Activated naive CD4-positive, alpha-beta T cell treated with anti-CD3 and anti-CD28 coated beads, Interleukin-2, amount 10 ng/mL, durations not matched to agents 7 days and 5 days (primary cell): ENCODE results near the gene TSPAN14.

Experiments
- CTCF ChIA-PET: fragments of 350-600 bp; sonication (Branson Sonifier 250); formaldehyde crosslinking; loops from one replicate; lab custom pipeline; 2021; ENCODE audit warnings: antibody characterized with exemption; lab: Charles Lee
- DNase-seq: peaks from one replicate; pipeline ENCODE4 v3.0.0-alpha.2; 2020
- H3K27ac Mint-ChIP-seq: one replicate; pipeline ENCODE4 v1.8.0; 2021; ENCODE audit warnings: mild to moderate bottlenecking, moderate library complexity, mixed read lengths
- H3K27me3 Mint-ChIP-seq: one replicate; pipeline ENCODE4 v1.8.0; 2021; ENCODE audit warnings: mild to moderate bottlenecking, mixed read lengths
- H3K36me3 Mint-ChIP-seq: one replicate; pipeline ENCODE4 v1.8.0; 2021; ENCODE audit warnings: mixed read lengths
- H3K4me1 Mint-ChIP-seq: one replicate; pipeline ENCODE4 v1.8.0; 2021; ENCODE audit warnings: mixed read lengths
- H3K4me3 Mint-ChIP-seq: one replicate; pipeline ENCODE4 v1.8.0; 2021; ENCODE audit warnings: mild to moderate bottlenecking, moderate library complexity, mixed read lengths
- H3K9me3 Mint-ChIP-seq: one replicate; pipeline ENCODE4 v1.8.0; 2021; ENCODE audit warnings: mixed read lengths

Gene TSPAN14

DNA sequence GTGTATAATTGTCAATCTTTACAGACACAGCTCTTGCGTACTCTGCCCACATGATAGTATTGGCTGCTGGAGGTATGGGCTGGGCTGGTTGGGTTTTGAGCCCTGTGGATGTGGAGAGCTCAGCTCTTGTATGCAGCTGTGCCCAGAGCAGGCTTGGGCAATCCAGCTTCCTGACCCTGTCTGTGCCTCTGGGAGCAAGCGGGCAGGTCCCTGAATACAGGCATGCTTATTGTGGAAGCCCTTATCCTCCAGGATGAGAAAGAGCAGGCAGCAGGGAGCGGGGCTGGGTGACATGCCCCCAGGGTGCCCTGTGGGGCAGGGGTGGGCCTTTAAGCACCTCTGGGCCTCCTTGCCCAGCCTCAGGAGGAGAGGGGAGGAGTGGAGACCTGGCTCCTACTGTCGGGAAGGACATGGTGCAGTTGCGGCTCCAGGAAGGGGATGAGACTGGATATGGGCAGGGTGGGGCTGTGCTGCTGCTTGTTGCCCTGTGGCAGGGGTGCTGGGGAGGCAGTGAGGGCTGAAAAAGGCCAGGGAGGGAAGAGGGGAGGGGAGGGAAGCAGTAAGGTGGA is 50.9 kb downstream of the TSPAN14 start:
- Mint-ChIP-seq H3K4me1 (peaks cover 76% of the 10 kb centered on the region), H3K4me3 (no peak overlapping the region), H3K27me3 (no peaks in the 10 kb centered on the region), H3K9me3 (no peaks in the 10 kb centered on the region), H3K36me3 (peaks cover 59% of the 10 kb centered on the region), H3K27ac (peak overlapping the region; percentile 88)
- CTCF ChIA-PET: interaction anchor here (0.6 to 21.2 kb wide), 22 partner anchors 9 to 158 kb away, joined by 3 to 986 read pairs (median 6); partner anchors contain the start of gene TSPAN14
- no peak for DNase-seq

DNA sequence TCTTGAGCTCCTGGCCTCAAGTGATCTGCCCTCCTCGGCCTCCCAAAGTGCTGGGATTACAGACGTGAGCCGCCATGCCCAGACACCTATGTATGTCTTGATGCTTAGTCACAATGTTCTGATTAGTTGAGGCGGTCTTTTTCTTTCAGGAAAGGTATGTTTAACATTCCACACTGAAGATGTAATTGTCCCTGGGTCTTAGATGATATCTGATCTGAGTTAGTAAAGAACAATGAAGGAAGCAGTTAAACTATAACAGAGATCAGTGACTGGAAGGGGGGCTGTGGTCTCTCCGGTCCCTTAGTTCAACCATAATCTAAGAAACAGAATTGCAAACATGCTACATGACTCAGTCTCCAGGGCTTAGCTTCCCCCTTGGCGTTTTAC is 52.1 kb downstream of the TSPAN14 start:
- CTCF ChIA-PET: interaction anchor here (0.7 to 21.2 kb wide), 27 partner anchors 8 to 128 kb away, joined by 3 to 986 read pairs (median 5); partner anchors contain the start of genes PRXL2A and TSPAN14
- DNase-seq: no peak
- no peak overlapping the region for H3K4me3 Mint-ChIP-seq
- no peaks in the 10 kb centered on the region for H3K27me3 Mint-ChIP-seq
- peaks cover 75% of the 10 kb centered on the region for H3K4me1 Mint-ChIP-seq
- peaks cover 61% of the 10 kb centered on the region for H3K36me3 Mint-ChIP-seq
- peak overlapping the region; percentile 11 for H3K27ac Mint-ChIP-seq
- no peaks in the 10 kb centered on the region for H3K9me3 Mint-ChIP-seq

DNA sequence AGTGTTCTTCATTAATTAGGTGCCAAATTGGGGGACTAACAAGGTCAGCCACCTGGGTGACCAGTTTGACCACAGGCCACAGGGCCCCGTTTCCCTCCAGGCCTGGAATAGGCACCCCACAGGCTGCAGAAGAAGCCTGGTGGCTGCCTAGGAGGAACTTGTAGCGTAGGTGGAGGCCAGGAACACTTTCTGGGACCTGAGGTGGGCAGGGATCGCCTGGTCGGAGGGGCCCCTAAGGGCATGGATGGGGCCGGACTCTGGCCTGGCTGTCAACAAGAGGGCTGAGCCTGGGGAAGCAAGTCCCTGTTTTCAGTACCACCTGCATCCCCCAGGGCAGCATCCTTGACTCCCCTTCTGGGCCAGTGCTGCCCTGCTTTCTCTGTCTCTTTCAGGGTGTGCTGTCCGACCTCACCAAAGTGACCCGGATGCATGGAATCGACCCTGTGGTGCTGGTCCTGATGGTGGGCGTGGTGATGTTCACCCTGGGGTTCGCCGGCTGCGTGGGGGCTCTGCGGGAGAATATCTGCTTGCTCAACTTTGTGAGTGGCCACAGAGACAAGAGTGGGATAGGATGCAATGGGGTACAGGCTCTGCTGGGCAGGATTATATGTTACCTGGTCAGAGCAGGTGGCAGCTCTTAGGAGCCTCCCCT is 52.9 kb downstream of the TSPAN14 start:
- peaks cover 75% of the 10 kb centered on the region for H3K4me1 Mint-ChIP-seq

DNA sequence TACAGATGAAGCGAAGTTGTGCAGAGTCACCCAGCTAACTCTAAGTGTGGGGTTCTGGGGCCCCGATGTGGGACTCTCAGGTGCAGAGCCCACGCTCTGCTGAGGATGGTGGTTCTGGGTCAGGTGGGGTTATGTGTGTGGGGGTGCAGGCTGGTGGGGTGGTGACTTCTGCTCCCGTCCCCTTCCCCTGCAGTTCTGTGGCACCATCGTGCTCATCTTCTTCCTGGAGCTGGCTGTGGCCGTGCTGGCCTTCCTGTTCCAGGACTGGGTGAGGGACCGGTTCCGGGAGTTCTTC is 54.9 kb downstream of the TSPAN14 start:
- no peak for DNase-seq
- CTCF ChIA-PET: interaction anchor here (2.8 to 21.2 kb wide), 2 partner anchors 18 to 49 kb away, joined by 10 to 986 read pairs; partner anchors contain the start of gene TSPAN14
- no peak overlapping the region for H3K27ac Mint-ChIP-seq
- peaks cover 3% of the 10 kb centered on the region for H3K27me3 Mint-ChIP-seq
- H3K9me3 Mint-ChIP-seq: no peaks in the 10 kb centered on the region
- H3K36me3 Mint-ChIP-seq: peaks cover 69% of the 10 kb centered on the region
- no peak overlapping the region for H3K4me3 Mint-ChIP-seq
- peaks cover 58% of the 10 kb centered on the region for H3K4me1 Mint-ChIP-seq

More for the DNA sequence above, 52.9 kb downstream of the TSPAN14 start:
- CTCF ChIA-PET: interaction anchor here (2.9 to 21.2 kb wide), 3 partner anchors 22 to 123 kb away, joined by 11 to 986 read pairs (median 28); partner anchors contain the start of gene TSPAN14
- no peaks in the 10 kb centered on the region for H3K9me3 Mint-ChIP-seq
- peaks cover 3% of the 10 kb centered on the region for H3K27me3 Mint-ChIP-seq
- H3K36me3 Mint-ChIP-seq: peaks cover 62% of the 10 kb centered on the region
- H3K27ac Mint-ChIP-seq: no peak overlapping the region
- no peak for DNase-seq
- H3K4me3 Mint-ChIP-seq: no peak overlapping the region

DNA sequence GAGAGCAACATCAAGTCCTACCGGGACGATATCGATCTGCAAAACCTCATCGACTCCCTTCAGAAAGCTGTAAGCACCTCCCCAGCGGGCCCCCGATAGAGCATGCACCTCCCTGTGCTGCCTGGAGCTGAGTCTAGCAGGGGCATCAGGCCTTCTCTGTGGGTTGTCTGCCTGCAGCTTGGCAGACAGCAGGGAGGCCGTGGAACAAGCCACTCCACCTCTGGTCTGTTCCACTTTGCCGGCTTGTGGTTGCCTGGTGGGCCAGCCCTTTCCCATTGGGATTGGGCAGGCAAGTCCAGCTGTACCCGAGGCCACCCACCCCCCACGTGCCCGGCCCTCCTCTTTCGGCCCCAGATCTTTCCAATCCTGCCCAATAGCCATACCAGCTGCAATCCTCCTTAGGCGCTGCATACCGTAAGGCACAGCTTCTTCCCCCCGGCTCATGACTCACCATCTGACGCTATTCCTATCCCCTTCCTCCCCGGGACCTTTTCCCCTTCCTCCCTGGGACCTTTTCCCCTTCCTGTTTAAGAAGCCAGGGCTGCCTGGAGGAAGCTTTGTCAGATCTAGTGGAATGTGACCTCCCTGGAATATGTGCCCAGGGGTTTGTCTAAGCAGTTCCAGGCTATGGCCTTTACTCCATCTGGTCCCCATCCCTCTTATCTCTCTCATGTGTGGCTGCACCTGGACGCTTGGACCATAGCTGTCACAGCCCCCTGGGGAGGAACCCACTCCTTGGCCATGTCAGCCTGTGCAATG is 55.5 kb downstream of the TSPAN14 start:
- Mint-ChIP-seq H3K36me3 (peaks cover 71% of the 10 kb centered on the region), H3K27ac (peak overlapping the region; percentile 47), H3K4me3 (no peak overlapping the region), H3K9me3 (no peaks in the 10 kb centered on the region), H3K27me3 (peaks cover 3% of the 10 kb centered on the region), H3K4me1 (peaks cover 52% of the 10 kb centered on the region)
- DNase-seq: no peak
- CTCF ChIA-PET: interaction anchor here (1.9 to 21.2 kb wide), 4 partner anchors 9 to 50 kb away, joined by 6 to 986 read pairs (median 14); partner anchors contain the start of gene TSPAN14

DNA sequence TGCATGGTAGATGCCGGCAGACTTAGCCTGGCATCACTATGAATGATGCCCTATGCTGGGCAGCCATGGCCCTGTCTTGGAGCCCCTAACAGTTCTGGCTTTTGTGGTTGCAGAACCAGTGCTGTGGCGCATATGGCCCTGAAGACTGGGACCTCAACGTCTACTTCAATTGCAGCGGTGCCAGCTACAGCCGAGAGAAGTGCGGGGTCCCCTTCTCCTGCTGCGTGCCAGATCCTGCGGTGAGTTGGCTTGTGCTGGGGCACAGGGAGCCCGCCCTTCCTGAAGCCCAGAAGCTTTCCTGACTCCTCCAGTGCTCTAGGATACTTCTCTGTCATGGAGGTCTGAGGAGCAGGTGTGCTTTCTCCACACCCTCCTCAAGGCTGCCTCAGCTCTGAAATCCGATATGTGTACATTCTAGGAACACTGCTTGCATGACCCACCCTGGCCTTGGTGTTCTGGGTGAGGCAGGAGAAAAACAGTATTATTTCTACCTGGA is 58.0 kb downstream of the TSPAN14 start:
- H3K9me3 Mint-ChIP-seq: no peaks in the 10 kb centered on the region
- H3K27me3 Mint-ChIP-seq: peaks cover 3% of the 10 kb centered on the region
- peaks cover 42% of the 10 kb centered on the region for H3K4me1 Mint-ChIP-seq
- H3K27ac Mint-ChIP-seq: peak overlapping the region; percentile 83
- no peak overlapping the region for H3K4me3 Mint-ChIP-seq
- H3K36me3 Mint-ChIP-seq: peaks cover 76% of the 10 kb centered on the region
- DNase-seq: no peak
- CTCF ChIA-PET: interaction anchor here (0.7 to 21.2 kb wide), 9 partner anchors 8 to 134 kb away, joined by 3 to 986 read pairs (median 4); partner anchors contain the start of gene TSPAN14

DNA sequence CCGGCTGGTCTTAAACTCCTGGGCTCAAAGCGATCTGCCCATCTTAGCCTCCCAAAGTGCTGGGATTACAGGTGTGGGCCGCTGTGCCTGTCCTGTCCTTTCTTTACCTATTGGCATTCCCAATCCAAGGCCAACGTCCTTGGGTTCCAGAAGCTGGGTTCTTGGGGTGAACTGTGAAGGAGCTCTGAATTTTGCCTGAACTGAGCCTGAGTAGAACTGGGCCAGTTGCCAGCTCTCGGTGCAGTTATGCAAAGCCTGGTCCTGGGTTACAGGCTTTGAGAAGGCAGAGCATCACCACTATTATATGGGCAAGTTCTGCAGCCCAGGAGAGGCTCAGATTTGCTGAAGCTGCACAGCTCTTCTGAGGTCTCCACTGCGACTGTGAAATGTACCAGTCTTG is 59.0 kb downstream of the TSPAN14 start:
- CTCF ChIA-PET: interaction anchor here (0.8 to 21.2 kb wide), 6 partner anchors 12 to 135 kb away, joined by 3 to 986 read pairs (median 4); partner anchors contain the start of gene TSPAN14
- no peak for DNase-seq
- Mint-ChIP-seq H3K27ac (peak overlapping the region; percentile 62), H3K4me3 (no peak overlapping the region), H3K36me3 (peaks cover 78% of the 10 kb centered on the region), H3K4me1 (peaks cover 38% of the 10 kb centered on the region), H3K9me3 (no peaks in the 10 kb centered on the region), H3K27me3 (peaks cover 3% of the 10 kb centered on the region)

DNA sequence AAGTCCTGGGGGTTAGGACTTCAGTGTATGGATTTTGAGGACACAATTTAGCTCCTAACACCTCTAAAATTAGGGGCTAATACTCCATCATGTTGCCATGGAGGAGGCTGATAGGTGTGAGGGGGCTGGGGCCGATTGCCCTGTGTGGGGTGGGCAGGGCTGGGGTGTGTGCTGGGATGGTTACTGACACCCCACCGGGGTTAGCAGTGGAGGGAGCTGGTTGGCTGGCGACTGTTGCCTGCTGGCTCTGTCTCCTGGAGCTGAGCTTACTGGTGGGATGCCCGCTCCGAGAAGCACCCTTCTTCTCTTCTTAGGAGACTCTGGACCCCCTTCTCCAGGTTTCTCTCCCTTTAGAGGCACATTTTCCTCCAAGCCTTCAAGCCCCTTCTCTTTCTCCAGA is 61.4 kb downstream of the TSPAN14 start:
- Mint-ChIP-seq H3K4me1 (peaks cover 37% of the 10 kb centered on the region), H3K27ac (no peak overlapping the region), H3K36me3 (peaks cover 82% of the 10 kb centered on the region), H3K27me3 (peaks cover 3% of the 10 kb centered on the region), H3K9me3 (no peaks in the 10 kb centered on the region), H3K4me3 (no peak overlapping the region)
- no peak for DNase-seq
- CTCF ChIA-PET: interaction anchor here (0.8 to 21.2 kb wide), 3 partner anchors 10 to 56 kb away, joined by 3 to 986 read pairs (median 5); partner anchors contain the start of gene TSPAN14

DNA sequence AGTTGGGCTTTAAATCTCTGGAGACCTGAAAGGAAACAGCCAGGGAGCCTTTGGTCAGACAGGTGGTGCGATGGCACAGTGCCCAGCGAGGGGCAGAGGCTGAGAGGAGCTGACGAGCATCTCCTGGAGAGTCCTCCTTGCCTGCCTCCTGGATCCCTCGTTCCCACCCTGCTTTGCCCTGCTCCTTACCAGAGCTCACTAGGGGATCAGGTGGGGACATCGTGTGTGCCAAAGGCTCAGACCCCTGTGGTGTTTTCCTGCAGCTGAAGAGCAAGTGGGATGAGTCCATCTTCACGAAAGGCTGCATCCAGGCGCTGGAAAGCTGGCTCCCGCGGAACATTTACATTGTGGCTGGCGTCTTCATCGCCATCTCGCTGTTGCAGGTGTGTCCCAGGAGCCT is 61.8 kb downstream of the TSPAN14 start:
- Mint-ChIP-seq H3K27ac (peak overlapping the region; percentile 38), H3K36me3 (peaks cover 84% of the 10 kb centered on the region), H3K27me3 (peaks cover 3% of the 10 kb centered on the region), H3K9me3 (no peaks in the 10 kb centered on the region), H3K4me3 (no peak overlapping the region), H3K4me1 (peaks cover 38% of the 10 kb centered on the region)
- CTCF ChIA-PET: interaction anchor here (0.8 to 21.2 kb wide), 3 partner anchors 10 to 56 kb away, joined by 3 to 986 read pairs (median 5); partner anchors contain the start of gene TSPAN14
- DNase-seq: no peak

DNA sequence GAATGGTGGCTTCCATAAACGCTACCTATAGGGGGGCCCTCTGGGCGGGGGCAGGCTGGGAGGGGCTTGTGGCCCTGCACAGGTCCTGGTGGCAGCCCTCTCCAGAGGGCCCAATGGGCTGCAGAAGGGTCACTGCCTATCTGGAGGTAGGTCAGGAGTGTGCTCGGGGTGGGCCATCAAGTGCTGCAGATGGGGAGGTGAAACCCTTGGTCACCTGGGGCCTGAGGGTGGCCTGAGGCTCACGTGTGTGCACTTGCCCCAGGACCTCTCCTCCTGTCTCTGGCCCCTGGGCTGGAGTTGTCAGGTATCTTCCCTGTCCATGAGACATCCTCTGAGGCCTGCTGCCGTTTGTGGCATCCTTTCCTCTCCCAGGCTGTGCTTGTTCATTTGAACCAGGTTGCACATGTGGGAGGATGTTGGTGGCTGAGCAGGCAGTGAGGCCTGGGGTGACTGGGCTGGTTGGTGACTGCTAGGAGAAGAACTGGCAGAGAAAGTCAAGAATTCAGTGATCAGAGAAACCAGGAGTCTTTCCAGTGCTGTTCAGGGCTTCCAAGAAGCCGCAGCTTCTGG is 62.5 kb downstream of the TSPAN14 start:
- no peak for DNase-seq
- H3K9me3 Mint-ChIP-seq: no peaks in the 10 kb centered on the region
- H3K27me3 Mint-ChIP-seq: peaks cover 2% of the 10 kb centered on the region
- peak overlapping the region; percentile 39 for H3K27ac Mint-ChIP-seq
- peaks cover 78% of the 10 kb centered on the region for H3K36me3 Mint-ChIP-seq
- no peak overlapping the region for H3K4me3 Mint-ChIP-seq
- peaks cover 36% of the 10 kb centered on the region for H3K4me1 Mint-ChIP-seq
- CTCF ChIA-PET: interaction anchor here (0.8 to 21.2 kb wide), 3 partner anchors 11 to 57 kb away, joined by 3 to 986 read pairs (median 5); partner anchors contain the start of gene TSPAN14

DNA sequence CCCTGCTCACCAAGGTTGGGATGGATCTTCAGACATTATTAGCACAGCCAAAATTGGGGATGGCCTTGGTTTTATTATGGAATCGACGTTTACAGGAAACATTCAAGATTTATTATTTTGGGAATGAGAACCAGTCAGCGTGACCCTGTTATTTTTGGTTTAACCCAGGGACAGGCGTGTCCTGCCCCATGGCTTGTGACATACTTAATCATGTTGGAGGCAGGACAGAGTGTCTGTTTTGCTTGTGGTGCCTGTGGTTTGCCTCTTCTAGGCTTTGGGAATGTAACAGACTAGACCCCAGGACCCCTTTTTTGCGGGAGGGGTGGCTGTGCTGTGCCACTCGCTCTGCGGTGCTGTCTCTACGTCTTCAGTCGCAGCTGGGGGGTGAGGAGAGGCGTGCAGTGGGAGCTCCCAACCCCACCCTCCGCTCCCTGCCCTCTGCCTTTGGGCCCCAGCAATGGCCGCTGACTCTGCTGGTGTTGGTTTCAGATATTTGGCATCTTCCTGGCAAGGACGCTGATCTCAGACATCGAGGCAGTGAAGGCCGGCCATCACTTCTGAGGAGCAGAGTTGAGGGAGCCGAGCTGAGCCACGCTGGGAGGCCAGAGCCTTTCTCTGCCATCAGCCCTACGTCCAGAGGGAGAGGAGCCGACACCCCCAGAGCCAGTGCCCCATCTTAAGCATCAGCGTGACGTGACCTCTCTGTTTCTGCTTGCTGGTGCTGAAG is 63.5 kb downstream of the TSPAN14 start:
- Mint-ChIP-seq H3K36me3 (peaks cover 71% of the 10 kb centered on the region), H3K4me3 (no peak overlapping the region), H3K4me1 (peaks cover 33% of the 10 kb centered on the region), H3K9me3 (no peaks in the 10 kb centered on the region), H3K27me3 (no peaks in the 10 kb centered on the region), H3K27ac (peak overlapping the region; percentile 39)
- CTCF ChIA-PET: no interaction called here
- no peak for DNase-seq

DNA sequence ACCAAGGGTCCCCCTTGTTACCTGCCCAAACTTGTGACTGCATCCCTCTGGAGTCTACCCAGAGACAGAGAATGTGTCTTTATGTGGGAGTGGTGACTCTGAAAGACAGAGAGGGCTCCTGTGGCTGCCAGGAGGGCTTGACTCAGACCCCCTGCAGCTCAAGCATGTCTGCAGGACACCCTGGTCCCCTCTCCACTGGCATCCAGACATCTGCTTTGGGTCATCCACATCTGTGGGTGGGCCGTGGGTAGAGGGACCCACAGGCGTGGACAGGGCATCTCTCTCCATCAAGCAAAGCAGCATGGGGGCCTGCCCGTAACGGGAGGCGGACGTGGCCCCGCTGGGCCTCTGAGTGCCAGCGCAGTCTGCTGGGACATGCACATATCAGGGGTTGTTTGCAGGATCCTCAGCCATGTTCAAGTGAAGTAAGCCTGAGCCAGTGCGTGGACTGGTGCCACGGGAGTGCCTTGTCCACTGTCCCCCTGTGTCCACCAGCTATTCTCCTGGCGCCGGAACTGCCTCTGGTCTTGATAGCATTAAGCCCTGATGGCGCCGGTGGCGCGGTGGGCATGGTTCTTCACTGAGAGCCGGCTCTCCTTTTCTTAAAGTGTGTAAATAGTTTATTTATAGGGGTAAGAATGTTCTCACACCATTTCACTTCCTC is 64.2 kb downstream of the TSPAN14 start:
- no peaks in the 10 kb centered on the region for H3K9me3 Mint-ChIP-seq
- CTCF ChIA-PET: interaction anchor here (2.2 kb wide), 1 partner anchor 74 kb away, joined by 7 read pairs; no protein-coding TSS in a partner anchor

More for the DNA sequence above, 64.2 kb downstream of the TSPAN14 start:
- H3K27me3 Mint-ChIP-seq: no peaks in the 10 kb centered on the region
- H3K27ac Mint-ChIP-seq: peak overlapping the region; percentile 30
- no peak for DNase-seq
- H3K4me1 Mint-ChIP-seq: peaks cover 38% of the 10 kb centered on the region
- H3K4me3 Mint-ChIP-seq: no peak overlapping the region
- H3K36me3 Mint-ChIP-seq: peaks cover 67% of the 10 kb centered on the region
